ENCODE results near the gene TNRC6A. TPM values are rescaled to one million over a fixed set of nuclear protein-coding genes. Genes with fewer than 3 reads are reported as not detected.
A peak's percentile ranks its signal among the peaks of the same experiment; 100 is the strongest.

TNRC6A gene
- total RNA-seq, 1 experiment from 2014 or later, result 20.3 TPM

GRCh38 chr16:24834459-24835335 lies 105.2 kb downstream of the TNRC6A start:
- no peak overlapping the region for H3K4me3 ChIP-seq (ENCODE audit: low read length)
- peaks cover 14% of the 10 kb centered on the region for H3K4me1 ChIP-seq (ENCODE audit: insufficient read depth, low read length)
- H3K9me3 ChIP-seq (ENCODE audit: low read length), result no peaks in the 10 kb centered on the region
- H3K4me2 ChIP-seq (ENCODE audit: low read length), result no peak overlapping the region
- no peaks in the 10 kb centered on the region for H3F3A ChIP-seq (ENCODE audit: low read length, unreplicated experiment)
- no peaks in the 10 kb centered on the region for H3K9me2 ChIP-seq (replicated peaks; ENCODE audit: low read length)
- no TSS peak for BruUV-seq (replicated peaks)
- peak; percentile 93 for ATAC-seq
- no peaks in the 10 kb centered on the region for H4K20me1 ChIP-seq (ENCODE audit: low read length)
- no peak overlapping the region for H2AFZ ChIP-seq (ENCODE audit: low read length)
- no peaks in the 10 kb centered on the region for H3K79me2 ChIP-seq (ENCODE audit: low read length)
- POLR2A ChIA-PET (ENCODE audit: unreplicated experiment), result no interaction called here
- intact Hi-C loops (cut with micrococcal nuclease), result loop anchor here (10.0 kb wide), 2 partner anchors 70 to 180 kb away; partner anchors contain the start of gene ARHGAP17
- TF ChIP-seq EZH2phosphoT487 (IDR thresholded peaks at IDR 0.05; ENCODE audit: borderline replicate concordance, low read length) (no peak), CTCF (conservative IDR thresholded peaks at IDR 0.05; ENCODE audit: low read depth, low read length) (peak; percentile 72), EZH2 (IDR thresholded peaks at IDR 0.05; ENCODE audit: low read length, unreplicated experiment) (no peak)
- peak; percentile 63 for DNase-seq
- H3K27ac ChIP-seq (ENCODE audit: low read length), result no peak overlapping the region
- CTCF ChIA-PET, result interaction anchor here (0.6 kb wide), 1 partner anchor 198 kb away, joined by 3 read pairs; no protein-coding TSS in a partner anchor
- no peak overlapping the region for H3K9ac ChIP-seq (ENCODE audit: low read length)
- H3K36me3 ChIP-seq (ENCODE audit: low read depth, low read length), result no peaks in the 10 kb centered on the region
- H3K27me3 ChIP-seq (ENCODE audit: low read length), result no peaks in the 10 kb centered on the region

- ChIA-PET CTCF (no interaction called here), POLR2A (ENCODE audit: unreplicated experiment) (no interaction called here)
- ATAC-seq, result no peak
- Histone ChIP-seq H3K27ac (ENCODE audit: low read length) (no peak overlapping the region), H3F3A (ENCODE audit: low read length, unreplicated experiment) (no peaks in the 10 kb centered on the region), H3K79me2 (ENCODE audit: low read length) (no peaks in the 10 kb centered on the region), H3K9ac (ENCODE audit: low read length) (no peak overlapping the region), H3K4me1 (ENCODE audit: insufficient read depth, low read length) (peaks cover 23% of the 10 kb centered on the region), H3K4me3 (ENCODE audit: low read length) (no peak overlapping the region), H3K27me3 (ENCODE audit: low read length) (no peaks in the 10 kb centered on the region), H3K36me3 (ENCODE audit: low read depth, low read length) (no peaks in the 10 kb centered on the region), H3K4me2 (ENCODE audit: low read length) (no peak overlapping the region), H2AFZ (ENCODE audit: low read length) (no peak overlapping the region), H4K20me1 (ENCODE audit: low read length) (no peaks in the 10 kb centered on the region), H3K9me2 (replicated peaks; ENCODE audit: low read length) (no peaks in the 10 kb centered on the region), H3K9me3 (ENCODE audit: low read length) (no peaks in the 10 kb centered on the region)
- intact Hi-C loops (cut with micrococcal nuclease), result loop anchor here (10.0 kb wide), 2 partner anchors 68 to 178 kb away; partner anchors contain the start of gene ARHGAP17
- BruUV-seq (replicated peaks), result no TSS peak
- no peak for DNase-seq
- TF ChIP-seq CTCF (conservative IDR thresholded peaks at IDR 0.05; ENCODE audit: low read depth, low read length) (no peak), EZH2 (IDR thresholded peaks at IDR 0.05; ENCODE audit: low read length, unreplicated experiment) (no peak), EZH2phosphoT487 (IDR thresholded peaks at IDR 0.05; ENCODE audit: borderline replicate concordance, low read length) (no peak)
These were observed 107.4 kb downstream of the TNRC6A start for GRCh38 chr16:24836836-24837235.

GRCh38 chr16:24837969-24838368 lies 108.5 kb downstream of the TNRC6A start:
- BruUV-seq (replicated peaks), result no TSS peak
- intact Hi-C loops (cut with micrococcal nuclease), result loop anchor here (10.0 kb wide), 2 partner anchors 67 to 177 kb away; partner anchors contain the start of gene ARHGAP17
- H3K4me3 ChIP-seq (ENCODE audit: low read length), result no peak overlapping the region
- H3K9me3 ChIP-seq (ENCODE audit: low read length), result no peaks in the 10 kb centered on the region
- no peak overlapping the region for H3K4me2 ChIP-seq (ENCODE audit: low read length)
- ChIA-PET CTCF (no interaction called here), POLR2A (ENCODE audit: unreplicated experiment) (no interaction called here)
- H3K27me3 ChIP-seq (ENCODE audit: low read length), result no peaks in the 10 kb centered on the region
- H3K4me1 ChIP-seq (ENCODE audit: insufficient read depth, low read length), result peaks cover 24% of the 10 kb centered on the region
- no peak overlapping the region for H2AFZ ChIP-seq (ENCODE audit: low read length)
- H3K36me3 ChIP-seq (ENCODE audit: low read depth, low read length), result no peaks in the 10 kb centered on the region
- H3K27ac ChIP-seq (ENCODE audit: low read length), result no peak overlapping the region
- no peak overlapping the region for H3K9ac ChIP-seq (ENCODE audit: low read length)
- no peaks in the 10 kb centered on the region for H3K9me2 ChIP-seq (replicated peaks; ENCODE audit: low read length)
- H3F3A ChIP-seq (ENCODE audit: low read length, unreplicated experiment), result no peaks in the 10 kb centered on the region
- no peak for ATAC-seq
- no peaks in the 10 kb centered on the region for H3K79me2 ChIP-seq (ENCODE audit: low read length)
- no peaks in the 10 kb centered on the region for H4K20me1 ChIP-seq (ENCODE audit: low read length)
- no peak for TF ChIP-seq CTCF (conservative IDR thresholded peaks at IDR 0.05; ENCODE audit: low read depth, low read length)
- TF ChIP-seq EZH2 (IDR thresholded peaks at IDR 0.05; ENCODE audit: low read length, unreplicated experiment), result no peak
- no peak for TF ChIP-seq EZH2phosphoT487 (IDR thresholded peaks at IDR 0.05; ENCODE audit: borderline replicate concordance, low read length)
- no peak for DNase-seq

Data from PC-3 (cell line).